SJCRH30 (cell line): ENCODE measurements around the gene METTL25B. TPM values are rescaled to one million over a fixed set of nuclear protein-coding genes. Genes with fewer than 3 reads are reported as not detected.

Source experiments
- DNase-seq, 2 experiments: peaks; one replicate each; pipeline ENCODE4 v3.0.0-alpha.2; 2015 to 2020
- H3K27ac ChIP-seq: fragments of 250-450 bp; sonication (Bioruptor Pico); 2 replicates; pipeline ENCODE4 v1.5.1; 2020; ENCODE audit warnings: mild to moderate bottlenecking, moderate library complexity
- H3K27me3 ChIP-seq: fragments of 250-450 bp; sonication (Bioruptor Pico); 2 replicates; pipeline ENCODE4 v1.5.1; 2020; ENCODE audit warnings: mild to moderate bottlenecking, moderate library complexity
- H3K36me3 ChIP-seq: fragments of 250-450 bp; sonication (Bioruptor Pico); 2 replicates; pipeline ENCODE4 v1.5.1; 2020; ENCODE audit warnings: mild to moderate bottlenecking, moderate library complexity
- H3K4me1 ChIP-seq: fragments of 250-450 bp; sonication (Bioruptor Pico); 2 replicates; pipeline ENCODE4 v1.5.1; 2020; ENCODE audit warnings: mild to moderate bottlenecking, moderate library complexity
- H3K4me3 ChIP-seq: fragments of 250-450 bp; sonication (Bioruptor Pico); 2 replicates; pipeline ENCODE4 v1.5.1; 2020; ENCODE audit warnings: mild to moderate bottlenecking, moderate library complexity
- H3K9me3 ChIP-seq: fragments of 250-450 bp; sonication (Bioruptor Pico); replicated peaks from 2 replicates; pipeline ENCODE4 v1.5.1; 2020; ENCODE audit warnings: mild to moderate bottlenecking, moderate library complexity
- total RNA-seq: library from RNA; depleted of rRNA; stranded (reverse); fragments of >200 nt; shearing (Covaris generic); gene quantifications from 2 replicates; pipeline ENCODE4 v1.2.3, GENCODE V29; 2014; rRNA removed

Gene METTL25B
- 8.6 and 9.9 TPM in 2 replicates for total RNA-seq

DNA sequence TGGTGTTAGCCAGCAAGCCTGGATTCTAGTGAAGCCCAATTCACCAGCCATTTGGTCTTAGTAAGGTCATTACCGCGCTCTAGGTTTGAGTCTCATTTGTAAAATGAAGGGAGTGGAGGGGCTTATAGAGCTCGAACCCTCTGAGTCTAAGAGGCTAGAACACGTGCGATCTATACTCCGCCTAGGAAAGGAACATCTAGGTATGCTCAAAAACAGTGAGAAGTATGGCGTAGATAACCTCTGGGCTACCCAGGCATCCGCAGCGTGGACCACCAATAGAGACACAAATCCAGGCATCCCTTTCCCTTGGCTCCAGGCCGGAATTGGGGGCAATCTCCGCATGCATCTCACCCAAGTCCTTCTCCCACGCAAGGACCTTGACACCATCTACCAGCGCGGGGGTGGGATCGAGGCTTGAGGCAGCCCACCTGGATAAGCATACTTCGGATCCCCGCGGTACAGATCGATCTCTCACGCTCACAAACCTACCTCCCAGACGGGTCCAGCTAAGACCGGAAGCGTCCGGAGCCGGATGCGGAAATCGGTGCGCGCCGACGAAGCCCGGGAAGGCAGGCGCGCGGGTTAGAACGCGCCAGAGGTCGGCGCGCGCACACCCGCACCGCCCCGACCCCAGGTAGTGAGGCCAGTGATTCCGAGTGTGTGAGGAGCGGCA lies at the start of gene METTL25B:
TSS of gene METTL25B (plus strand) at position 544 of the 673 bp plus-strand sequence. CDS start 636 bp downstream, outside the sequence.
- Histone ChIP-seq H3K4me3 (peak within 1 kb of the TSS; percentile 79), H3K27me3 (no peaks in the 10 kb centered on the region), H3K9me3 (no peaks in the 10 kb centered on the region), H3K36me3 (peaks cover 26% of the 10 kb centered on the region), H3K4me1 (peaks cover 12% of the 10 kb centered on the region), H3K27ac (peak within 1 kb of the TSS; percentile 51)
- peak; percentile 72 to 79 for DNase-seq

- H3K27me3 ChIP-seq, result peaks cover 19% of the 10 kb centered on the region
- DNase-seq, result no peak
Measured at GRCh38 chr1:156680056-156680455, 48.2 kb upstream of the METTL25B start.

GRCh38 chr1:156681196-156681960 lies 46.9 kb upstream of the METTL25B start:
- Histone ChIP-seq H3K9me3 (no peaks in the 10 kb centered on the region), H3K27ac (no peak overlapping the region)

More at GRCh38 chr1:156680056-156680455, 48.2 kb upstream of the METTL25B start:
- Histone ChIP-seq H3K27ac (no peak overlapping the region), H3K36me3 (peaks cover 6% of the 10 kb centered on the region), H3K9me3 (no peaks in the 10 kb centered on the region), H3K4me3 (no peak overlapping the region), H3K4me1 (peaks cover 3% of the 10 kb centered on the region; the same call in 1 of the 2 replicates)

GRCh38 chr1:156682166-156682890 lies 45.9 kb upstream of the METTL25B start:
- no peak overlapping the region for H3K27ac ChIP-seq
- H3K9me3 ChIP-seq, result no peaks in the 10 kb centered on the region
- H3K36me3 ChIP-seq, result no peaks in the 10 kb centered on the region
- peaks cover 3% of the 10 kb centered on the region; the same call in 1 of the 2 replicates for H3K4me1 ChIP-seq
- peaks cover 19% of the 10 kb centered on the region for H3K27me3 ChIP-seq
- H3K4me3 ChIP-seq, result no peak overlapping the region
- DNase-seq, result no peak

More at GRCh38 chr1:156681196-156681960, 46.9 kb upstream of the METTL25B start:
- peaks cover 3% of the 10 kb centered on the region; the same call in 1 of the 2 replicates for H3K4me1 ChIP-seq
- H3K36me3 ChIP-seq, result no peaks in the 10 kb centered on the region
- peaks cover 19% of the 10 kb centered on the region for H3K27me3 ChIP-seq
- no peak overlapping the region for H3K4me3 ChIP-seq
- no peak for DNase-seq

- Histone ChIP-seq H3K27me3 (peaks cover 19% of the 10 kb centered on the region), H3K9me3 (no peaks in the 10 kb centered on the region), H3K36me3 (no peaks in the 10 kb centered on the region), H3K4me3 (no peak overlapping the region), H3K27ac (no peak overlapping the region), H3K4me1 (no peaks in the 10 kb centered on the region; the same call in 1 of the 2 replicates)
- DNase-seq, result no peak
Measured at GRCh38 chr1:156684227-156684782, 44.0 kb upstream of the METTL25B start.

DNA sequence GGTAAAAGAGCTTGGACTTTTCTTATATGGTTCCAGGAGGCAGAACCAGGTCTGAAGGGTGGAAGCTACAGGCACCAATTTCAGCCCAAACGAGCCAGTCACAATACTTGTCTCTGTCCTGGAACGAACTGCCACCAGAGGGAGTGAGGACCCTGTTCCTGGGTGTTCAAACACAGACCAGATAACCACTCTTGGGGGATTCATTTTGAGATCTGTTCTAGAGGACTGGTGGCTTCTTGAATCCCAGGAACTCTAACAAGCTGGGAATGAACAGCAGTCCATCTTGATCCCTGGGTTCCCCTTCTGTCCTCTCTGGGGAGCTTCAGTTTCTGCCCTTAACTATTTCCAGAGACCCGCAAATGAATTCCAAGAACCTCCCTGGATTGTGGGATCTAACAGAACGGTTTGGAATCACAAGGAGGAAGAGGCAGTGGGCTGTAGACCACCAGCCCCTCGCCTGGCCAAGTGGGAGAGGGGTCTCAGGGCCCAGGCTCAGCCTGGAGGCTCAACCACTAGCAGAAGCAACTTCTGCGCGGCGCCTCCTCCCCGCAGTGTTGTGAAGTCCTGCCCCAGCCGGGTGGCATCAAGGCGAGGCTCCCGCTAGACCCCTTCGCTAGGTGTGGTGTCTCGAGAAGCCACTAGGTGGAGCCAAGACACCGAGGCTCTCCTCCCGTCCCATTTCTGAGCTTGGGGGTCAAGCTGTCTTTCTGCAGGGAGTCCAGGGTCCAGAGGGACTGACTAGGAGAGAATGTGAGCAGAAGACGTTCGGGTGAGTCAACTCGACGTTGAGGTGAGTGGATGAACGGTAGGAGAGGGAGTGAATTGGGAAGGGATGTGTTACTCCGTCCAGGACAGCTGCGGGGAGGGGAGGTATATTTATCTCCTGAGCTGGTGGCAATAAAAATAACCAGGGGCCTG lies 39.0 kb upstream of the METTL25B start:
- Histone ChIP-seq H3K4me3 (peak overlapping the region; percentile 4; the same call in 1 of the 2 replicates), H3K27ac (no peak overlapping the region), H3K4me1 (peaks cover 35% of the 10 kb centered on the region), H3K9me3 (no peaks in the 10 kb centered on the region), H3K27me3 (peaks cover 15% of the 10 kb centered on the region; the same call in 1 of the 2 replicates), H3K36me3 (no peaks in the 10 kb centered on the region)
- DNase-seq, result peak; percentile 77 to 88

DNA sequence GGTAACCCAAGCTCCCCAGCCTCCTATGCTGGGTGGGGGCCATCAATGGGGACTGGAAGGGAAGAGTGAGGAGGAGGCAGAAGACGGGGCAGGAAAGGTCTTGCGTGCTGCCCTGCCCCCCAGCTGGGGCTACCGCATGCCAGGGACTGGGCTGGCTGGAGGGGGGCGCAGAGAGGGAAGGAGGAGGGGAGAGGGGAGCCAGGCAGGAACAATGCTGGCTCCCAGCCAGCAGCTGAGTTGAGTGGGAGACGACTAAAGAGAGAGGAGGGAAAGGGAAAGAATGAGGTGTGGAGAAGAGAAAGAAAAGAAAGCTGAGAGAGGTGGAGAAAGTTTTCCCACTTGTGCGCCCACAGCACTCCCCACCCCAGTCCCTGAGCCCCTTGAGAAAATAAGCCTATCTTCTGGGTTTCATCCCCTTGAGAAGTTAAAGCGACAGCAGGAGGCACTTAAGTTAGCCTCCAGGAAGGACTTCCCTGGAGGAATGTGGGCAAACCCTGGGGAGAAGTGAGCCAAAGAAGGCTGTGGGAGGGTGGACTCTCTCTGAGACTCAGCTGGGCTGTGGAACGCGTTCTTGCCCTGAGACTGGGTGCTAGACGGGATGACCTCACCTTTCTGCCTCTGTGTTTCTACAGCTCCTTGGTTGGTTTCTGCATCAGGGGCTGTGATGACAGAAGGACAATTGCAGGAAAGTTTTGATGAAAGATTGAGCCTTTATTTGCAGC lies 38.2 kb upstream of the METTL25B start:
- H3K4me3 ChIP-seq, result no peak overlapping the region
- H3K27ac ChIP-seq, result no peak overlapping the region
- DNase-seq, result peak; percentile 28 to 41
- H3K36me3 ChIP-seq, result no peaks in the 10 kb centered on the region
- peaks cover 35% of the 10 kb centered on the region for H3K4me1 ChIP-seq
- H3K9me3 ChIP-seq, result no peaks in the 10 kb centered on the region
- peaks cover 11% of the 10 kb centered on the region; the same call in 1 of the 2 replicates for H3K27me3 ChIP-seq

DNA sequence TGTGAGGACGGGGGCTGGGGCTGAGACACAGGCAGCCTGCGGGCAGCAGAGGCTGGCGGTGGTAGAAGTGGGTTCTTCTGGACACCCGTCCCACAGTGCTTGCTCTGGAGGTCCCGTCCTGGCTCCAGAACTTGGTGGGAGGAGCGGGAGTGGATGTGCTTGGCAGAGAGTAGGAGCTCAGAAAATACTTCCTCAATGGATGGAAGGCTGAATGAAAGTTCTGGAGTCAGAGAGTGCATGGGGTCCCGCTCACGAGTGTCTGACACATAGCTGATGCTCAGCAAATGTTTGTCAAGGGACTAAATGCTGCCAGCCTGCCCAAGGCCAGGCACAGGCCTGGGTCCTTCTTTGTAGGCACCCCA lies 37.6 kb upstream of the METTL25B start:
- no peak overlapping the region for H3K27ac ChIP-seq
- peaks cover 11% of the 10 kb centered on the region; the same call in 1 of the 2 replicates for H3K27me3 ChIP-seq
- H3K4me1 ChIP-seq, result peaks cover 35% of the 10 kb centered on the region
- DNase-seq, result no peak
- no peak overlapping the region for H3K4me3 ChIP-seq
- no peaks in the 10 kb centered on the region for H3K9me3 ChIP-seq
- H3K36me3 ChIP-seq, result no peaks in the 10 kb centered on the region

GRCh38 chr1:156691191-156691590 lies 37.1 kb upstream of the METTL25B start:
- Histone ChIP-seq H3K27me3 (peaks cover 11% of the 10 kb centered on the region; the same call in 1 of the 2 replicates), H3K4me3 (no peak overlapping the region), H3K4me1 (peaks cover 35% of the 10 kb centered on the region), H3K27ac (no peak overlapping the region), H3K36me3 (no peaks in the 10 kb centered on the region), H3K9me3 (no peaks in the 10 kb centered on the region)
- no peak for DNase-seq

- Histone ChIP-seq H3K9me3 (no peaks in the 10 kb centered on the region), H3K27ac (no peak overlapping the region), H3K4me1 (peaks cover 35% of the 10 kb centered on the region), H3K36me3 (no peaks in the 10 kb centered on the region), H3K4me3 (no peak overlapping the region), H3K27me3 (peaks cover 11% of the 10 kb centered on the region; the same call in 1 of the 2 replicates)
- DNase-seq, result peak; percentile 49 to 60
Measured at GRCh38 chr1:156691665-156692440, 36.4 kb upstream of the METTL25B start.

- H3K27ac ChIP-seq, result no peak overlapping the region
- DNase-seq, result no peak
- H3K4me3 ChIP-seq, result no peak overlapping the region
- no peaks in the 10 kb centered on the region for H3K9me3 ChIP-seq
- H3K4me1 ChIP-seq, result peaks cover 37% of the 10 kb centered on the region
- H3K36me3 ChIP-seq, result no peaks in the 10 kb centered on the region
- H3K27me3 ChIP-seq, result peaks cover 11% of the 10 kb centered on the region; the same call in 1 of the 2 replicates
Measured at GRCh38 chr1:156692441-156692924, 35.8 kb upstream of the METTL25B start.
